DMS 273 (cell line): ENCODE measurements around the gene ARHGAP45.

ENCODE experiments used
- DNase-seq: peaks from one replicate; lab custom pipeline; 2025; ENCODE audit not compliant: unreplicated experiment; lab: John Stamatoyannopoulos, UW

Gene ARHGAP45

GRCh38 chr19:1084024-1084868 lies 17.3 kb downstream of the ARHGAP45 start:
- peak; percentile 41 for DNase-seq

- DNase-seq, result no peak
Measured at GRCh38 chr19:1085053-1085658, 18.2 kb downstream of the ARHGAP45 start.

GRCh38 chr19:1085676-1086442 lies 18.9 kb downstream of the ARHGAP45 start:
- peak; percentile 59 for DNase-seq

- no peak for DNase-seq
Measured at GRCh38 chr19:1086613-1087012, 19.6 kb downstream of the ARHGAP45 start.

GRCh38 chr19:1087813-1088415 lies 20.9 kb downstream of the ARHGAP45 start:
- DNase-seq, result no peak

- DNase-seq, result no peak
Measured at GRCh38 chr19:1088416-1089010, 21.5 kb downstream of the ARHGAP45 start.

GRCh38 chr19:1089126-1089771 lies 22.3 kb downstream of the ARHGAP45 start:
- DNase-seq, result no peak

- DNase-seq, result no peak
Measured at GRCh38 chr19:1089891-1090290, 22.9 kb downstream of the ARHGAP45 start.

GRCh38 chr19:1090731-1091543 lies 24.0 kb downstream of the ARHGAP45 start:
- no peak for DNase-seq

- no peak for DNase-seq
Measured at GRCh38 chr19:1091544-1092175, 24.7 kb downstream of the ARHGAP45 start.

GRCh38 chr19:1093330-1093729 lies 26.4 kb downstream of the ARHGAP45 start:
- DNase-seq, result no peak

- no peak for DNase-seq
Measured at GRCh38 chr19:1093811-1094553, 27.0 kb downstream of the ARHGAP45 start.

- DNase-seq, result no peak
Measured at GRCh38 chr19:1094655-1094977, 27.6 kb downstream of the ARHGAP45 start.

GRCh38 chr19:1094978-1095701 lies 28.2 kb downstream of the ARHGAP45 start, which contains the start of gene POLR2E:
POLR2E (minus strand) TSS chr19:1095375; CDS start chr19:1095315, 60 bp downstream.
- peak; percentile 99 for DNase-seq

- no peak for DNase-seq
Measured at GRCh38 chr19:1097810-1098176, 30.8 kb downstream of the ARHGAP45 start.

- peak; percentile 45 for DNase-seq
Measured at GRCh38 chr19:1098177-1099051, 31.4 kb downstream of the ARHGAP45 start.

- DNase-seq, result no peak
Measured at GRCh38 chr19:1101337-1101698, 34.4 kb downstream of the ARHGAP45 start.
